DMS 273 (cell line): Measurements from ENCODE around the gene GOLGA1.
"Not testable (repeated sequence)": the region's sequence is repeated elsewhere in the genome, so short reads cannot be mapped to it uniquely, and the experiment has no call there.

ENCODE experiments used
- DNase-seq: peaks from one replicate; lab custom pipeline; 2025; ENCODE audit not compliant: unreplicated experiment; lab: John Stamatoyannopoulos, UW

Gene GOLGA1

GRCh38 chr9:124859803-124860581 is 80.9 kb downstream of the GOLGA1 start:
- no peak for DNase-seq

- DNase-seq: peak; percentile 52
Measured at GRCh38 chr9:124858330-124859046, 82.4 kb downstream of the GOLGA1 start.

GRCh38 chr9:124857533-124858162 is 83.2 kb downstream of the GOLGA1 start:
- DNase-seq: peak; percentile 52

- DNase-seq: peak; percentile 87
Measured at GRCh38 chr9:124855944-124856765, 84.7 kb downstream of the GOLGA1 start.

- DNase-seq: no peak
Measured at GRCh38 chr9:124855566-124855943, 85.3 kb downstream of the GOLGA1 start.

GRCh38 chr9:124854822-124855221 is 86.1 kb downstream of the GOLGA1 start:
- no peak for DNase-seq

- DNase-seq: no peak
Measured at GRCh38 chr9:124854161-124854560, 86.7 kb downstream of the GOLGA1 start.

GRCh38 chr9:124853605-124854143 is 87.2 kb downstream of the GOLGA1 start:
- peak; percentile 34 for DNase-seq

- DNase-seq: peak; percentile 85
Measured at GRCh38 chr9:124852829-124853531, 87.9 kb downstream of the GOLGA1 start, which contains the start of gene WDR38. Gene WDR38 (plus strand): TSS chr9:124853460. CDS start chr9:124853532, 72 bp downstream.

GRCh38 chr9:124852121-124852828 is 88.6 kb downstream of the GOLGA1 start:
- no peak for DNase-seq

- no peak for DNase-seq
Measured at GRCh38 chr9:124849801-124850200, 91.1 kb downstream of the GOLGA1 start.

GRCh38 chr9:124846969-124847368 is 93.9 kb downstream of the GOLGA1 start:
- no peak for DNase-seq

GRCh38 chr9:124846467-124846866 is 94.4 kb downstream of the GOLGA1 start:
- not testable (repeated sequence) for DNase-seq

- DNase-seq: no peak
Measured at GRCh38 chr9:124844291-124844690, 96.6 kb downstream of the GOLGA1 start.

- no peak for DNase-seq
Measured at GRCh38 chr9:124843456-124844034, 97.3 kb downstream of the GOLGA1 start.

GRCh38 chr9:124841075-124841821 is 99.6 kb downstream of the GOLGA1 start:
- no peak for DNase-seq

- DNase-seq: peak; percentile 75
Measured at GRCh38 chr9:124840300-124840833, 100.5 kb downstream of the GOLGA1 start.
